K562 (cell line): ENCODE measurements around the gene CCDC7. TPM values are rescaled to one million over a fixed set of nuclear protein-coding genes. Genes with fewer than 3 reads are reported as not detected.
"Not testable (repeated sequence)": the region's sequence is repeated elsewhere in the genome, so short reads cannot be mapped to it uniquely, and the experiment has no call there.

Experiments used
- ATAC-seq: fragments of 200-7000 bp; cut with Tn5 transposase; 3 replicates; pipeline ENCODE4 v1.9.1; 2020; ENCODE audit warnings: moderate library complexity
- BruUV-seq: library from RNA; stranded (reverse); fragments of 400-500 nt; replicated peaks from 2 replicates; lab custom pipeline; 2021; lab: Mats Ljungman, UMichigan
- CTCF ChIA-PET: fragments of 300-600 bp; formaldehyde crosslinking; extraction: SDS; loops from one replicate; lab custom pipeline; 2021; ENCODE audit warnings: low intra/inter-chr PET ratio; lab: Yijun Ruan, JAX
- POLR2A ChIA-PET: fragments of 300-600, 350-650 bp; sonication (Branson Sonifier 250); formaldehyde crosslinking; extraction: SDS; loops from one replicate; lab custom pipeline; 2021; ENCODE audit warnings: antibody characterized with exemption, inconsistent platforms; lab: Yijun Ruan, JAX
- DNase-seq, 4 experiments: peaks; one replicate each; pipeline versions ENCODE4 v3.0.0 to v3.0.0-alpha.2; 2011 to 2018; ENCODE audit warnings: low spot score in 3 of 4, mixed read lengths in 3 of 4; ENCODE audit errors: extremely low read depth in 1 of 4
- FAIRE-seq: peaks from 2 replicates; lab custom pipeline; 2011; peaks lifted over from hg19 to GRCh38; lab: Jason Lieb, UNC
- H2AFZ ChIP-seq: 2 replicates; pipeline ENCODE4 v1.6.0; 2011; ENCODE audit warnings: low read depth, low read length, control low read depth, inconsistent platforms
- H3K27ac ChIP-seq: fragments of 200-600 bp; 3 replicates; pipeline ENCODE4 v1.8.0; 2011; ENCODE audit warnings: low read depth, mild to moderate bottlenecking, control low read depth, inconsistent platforms, low read length, moderate library complexity, mixed read lengths; ENCODE audit errors: extremely low read depth
- H3K27me3 ChIP-seq, 2 experiments: fragments of 300-600 bp in 1 of 2; 2 replicates in 1 of 2; 3 replicates in 1 of 2; pipeline versions ENCODE4 v1.6.0 to v1.8.0; 2011; ENCODE audit warnings: inconsistent platforms in 2 of 2, low read length in 2 of 2, mild to moderate bottlenecking in 1 of 2, mixed read lengths in 1 of 2, moderate library complexity in 1 of 2; ENCODE audit not compliant: control insufficient read depth in 2 of 2, insufficient read depth in 2 of 2
- H3K36me3 ChIP-seq: fragments of 300-600 bp; 3 replicates; pipeline ENCODE4 v1.8.0; 2011; ENCODE audit warnings: mild to moderate bottlenecking, low read length, inconsistent platforms; ENCODE audit not compliant: control insufficient read depth, insufficient read depth
- H3K4me1 ChIP-seq, 2 experiments: fragments of 200-600 bp in 1 of 2; replicated peaks in 1 of 2; 2 replicates in 1 of 2; 3 replicates in 1 of 2; pipeline versions ENCODE4 v1.5.1 to v1.8.0; 2011; ENCODE audit warnings: inconsistent platforms in 2 of 2, low read length in 2 of 2, mild to moderate bottlenecking in 1 of 2, mixed read lengths in 1 of 2, moderate library complexity in 1 of 2; ENCODE audit not compliant: control insufficient read depth in 2 of 2, insufficient read depth in 2 of 2
- H3K4me2 ChIP-seq: 2 replicates; pipeline ENCODE4 v1.6.1; 2011; ENCODE audit warnings: low read length, control low read depth, inconsistent platforms, mixed read lengths; ENCODE audit not compliant: insufficient read depth
- H3K4me3 ChIP-seq: fragments of 200-600 bp; sonication (generic), shearing (Covaris generic); 2 replicates; pipeline ENCODE4 v1.5.1; 2016; ENCODE audit warnings: control low read depth, inconsistent platforms
- H3K79me2 ChIP-seq: fragments of 200-600 bp; 3 replicates; pipeline ENCODE4 v1.8.0; 2011; ENCODE audit warnings: low read length, inconsistent platforms; ENCODE audit not compliant: control insufficient read depth, insufficient read depth
- H3K9ac ChIP-seq, 2 experiments: 2 replicates each; pipeline versions ENCODE4 v1.6.0 to v1.6.1; 2011; ENCODE audit warnings: low read depth in 2 of 2, low read length in 2 of 2, control low read depth in 1 of 2, inconsistent platforms in 1 of 2, mild to moderate bottlenecking in 1 of 2, mixed read lengths in 1 of 2; ENCODE audit not compliant: insufficient read depth in 1 of 2
- H3K9me1 ChIP-seq: one replicate; pipeline ENCODE4 v1.6.0; 2011; ENCODE audit warnings: inconsistent platforms, mild to moderate bottlenecking, low read length, moderate library complexity; ENCODE audit not compliant: control insufficient read depth, insufficient read depth
- H3K9me3 ChIP-seq: replicated peaks from 2 replicates; pipeline ENCODE4 v1.5.1; 2011; ENCODE audit warnings: low read depth, low read length, inconsistent platforms; ENCODE audit not compliant: control insufficient read depth, insufficient read depth
- H4K20me1 ChIP-seq: replicated peaks from 2 replicates; pipeline ENCODE4 v1.6.1; 2011; ENCODE audit warnings: low read length, inconsistent platforms, mixed read lengths; ENCODE audit not compliant: control insufficient read depth, insufficient read depth
- BCOR ChIP-seq: fragments of 450-650 bp; IDR thresholded peaks from 2 replicates; pipeline ENCODE4 v1.6.1; 2016
- RBM15 ChIP-seq: fragments of 200-400 bp; formaldehyde crosslinking; IDR thresholded peaks from 2 replicates; pipeline ENCODE4 v1.6.1; 2018; ENCODE audit warnings: mild to moderate bottlenecking, low read length, moderate library complexity; ENCODE audit not compliant: insufficient read depth
- SP2 ChIP-seq: IDR thresholded peaks from 2 replicates; pipeline ENCODE4 v1.6.1; 2011; ENCODE audit warnings: mild to moderate bottlenecking, low read depth, low read length, moderate library complexity; ENCODE audit not compliant: poor library complexity, severe bottlenecking; ENCODE audit errors: extremely low read depth
- STAG1 ChIP-seq: sonication (generic); formaldehyde crosslinking; IDR thresholded peaks from 2 replicates; pipeline ENCODE4 v1.5.0; 2020; ENCODE audit warnings: missing genetic modification reagents, borderline replicate concordance
- TCFL5 ChIP-seq: fragments of 250-450 bp; sonication (Bioruptor Pico); conservative IDR thresholded peaks from 2 replicates; pipeline ENCODE4 v1.6.1; 2021; ENCODE audit warnings: mild to moderate bottlenecking, moderate library complexity, matching md5 sums
- ZBTB34 ChIP-seq: fragments of 250-450 bp; sonication (Bioruptor Pico); IDR thresholded peaks from 2 replicates; pipeline ENCODE4 v1.8.0; 2021; ENCODE audit warnings: mild to moderate bottlenecking, moderate library complexity
- ZNF134 ChIP-seq: fragments of 250-450 bp; sonication (Bioruptor Pico); conservative IDR thresholded peaks from 2 replicates; pipeline ENCODE4 v1.4.0; 2020
- ZNF146 ChIP-seq: IDR thresholded peaks from one replicate; pipeline ENCODE4 v1.6.1; 2018; ENCODE audit warnings: missing compliant biosample characterization; ENCODE audit not compliant: unreplicated experiment
- ZNF395 ChIP-seq: fragments of 200-800 bp; sonication (Bioruptor generic); IDR thresholded peaks from 2 replicates; pipeline ENCODE4 v1.6.1; 2017; ENCODE audit warnings: missing genetic modification characterization, missing compliant biosample characterization
- ZNF436 ChIP-seq: fragments of 250-450, 450-650 bp; sonication (Bioruptor Pico); formaldehyde crosslinking; IDR thresholded peaks from 2 replicates; pipeline ENCODE4 v1.7.0; 2020; ENCODE audit warnings: mild to moderate bottlenecking
- WGBS: fragments of 100-300 bp; shearing (Covaris generic); methylation state at CpG from one replicate; pipeline ENCODE4 v1.1.6; 2016; ENCODE audit warnings: low coverage, mixed read lengths; ENCODE audit not compliant: insufficient coverage; ENCODE audit errors: missing lambda C conversion rate; 5-methylcytosine and 5-hydroxymethylcytosine counted together
- in situ Hi-C: fragments of 300-500 bp; cut with MboI; formaldehyde crosslinking; loops from 4 replicates; pipeline ENCODE4 v1.15.0; 2018; ENCODE audit warnings: inconsistent platforms, mixed read lengths
- intact Hi-C: fragments of 100-400 bp; cut with micrococcal nuclease; formaldehyde crosslinking; loops from 2 replicates; pipeline ENCODE4 v1.14.2; 2022
- polyA plus RNA-seq, 8 experiments: library from polyadenylated mRNA; depleted of rRNA in 4 of 8; stranded (reverse) in 5 of 8; unstranded in 3 of 8; fragments of >200 nt; fragmentation: Nextera tagmentation in 2 of 8; fragmentation: Illumina TruSeq in 1 of 8; extraction: Ambion mirVana in 2 of 8; extraction: Trizol in 1 of 8; gene quantifications; 2 replicates each; pipeline versions ENCODE4 v1.2.1 to v1.2.3, GENCODE V29; 2011 to 2014; ENCODE audit warnings: inconsistent platforms in 1 of 8, missing spikeins in 1 of 8
- total RNA-seq, 7 experiments: library from RNA; depleted of rRNA in 6 of 7; stranded (reverse); fragments of >200 nt in 6 of 7; fragmentation: Illumina TruSeq in 2 of 7; extraction: Trizol in 2 of 7; gene quantifications; 2 replicates each; pipeline versions ENCODE4 v1.2.1 to v1.2.3, GENCODE V29; 2011 to 2021; ENCODE audit warnings: low replicate concordance in 1 of 7
- TF ChIP-seq, protein P1 (sequence below): sonication (generic); formaldehyde crosslinking; IDR thresholded peaks from 2 replicates; pipeline ENCODE4 v1.8.1; 2023; ENCODE audit warnings: mild to moderate bottlenecking, missing genetic modification reagents

Gene CCDC7
- total and polyA plus RNA-seq, 9 of the 15 experiments (the other 6 are each of a cell fraction or from before 2014, with no cell fraction given) = 1.5 to 6.6 (median 2.7) TPM

- H3K79me2 ChIP-seq, DNase-seq, H3K9me3 ChIP-seq, H3K9me1 ChIP-seq, H2AFZ ChIP-seq, H4K20me1 ChIP-seq, H3K36me3 ChIP-seq, H3K4me2 ChIP-seq, CTCF ChIA-PET, H3K4me3 ChIP-seq, BruUV-seq, H3K27ac ChIP-seq, POLR2A ChIA-PET, H3K27me3 ChIP-seq, H3K9ac ChIP-seq, ATAC-seq, intact Hi-C loops, FAIRE-seq, H3K4me1 ChIP-seq: not testable (repeated sequence)
- WGBS = 37% methylated on average over 3 of the region's 3 CpGs
- in situ Hi-C loops = loop anchor here (5.0 kb wide), 1 partner anchor 43 kb away; no protein-coding TSS in a partner anchor
- peak; percentile 58 for TF ChIP-seq ZNF146 (CRISPR knock-in tag)
- 0 out of 2 replicates have a peak, but pooled peaks have one; percentile 22 for TF ChIP-seq BCOR
These were observed 46.2 kb upstream of the CCDC7 start for GRCh38 chr10:32399720-32400119.

DNA sequence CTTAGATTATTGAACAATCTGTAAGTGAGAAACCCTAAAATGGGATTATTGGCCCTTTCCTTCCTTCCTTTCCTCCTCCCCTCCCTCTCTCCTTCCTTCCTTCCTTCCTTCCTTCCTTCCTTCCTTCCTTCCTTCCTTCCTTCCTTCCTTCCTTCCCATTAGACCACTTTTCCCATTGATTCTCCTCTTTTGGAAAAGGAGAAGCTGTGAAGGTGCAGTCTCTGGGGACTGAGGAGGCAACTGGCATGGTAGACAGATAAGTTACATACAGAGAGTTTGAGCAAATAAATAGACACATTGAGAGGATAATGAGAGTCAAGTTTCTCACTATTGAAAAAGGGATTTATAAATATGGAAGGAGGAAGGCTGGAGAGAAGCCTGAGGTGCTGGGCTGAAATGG, 45.0 kb upstream of the CCDC7 start:
- no peak overlapping the region for H3K4me2 ChIP-seq
- H3K27me3 ChIP-seq = no peaks in the 10 kb centered on the region
- no peak for FAIRE-seq
- no peak for ATAC-seq
- CTCF ChIA-PET = no interaction called here
- H2AFZ ChIP-seq = peak overlapping the region; percentile 31; the same call in 1 of the 2 replicates
- H3K36me3 ChIP-seq = no peaks in the 10 kb centered on the region
- no peaks in the 10 kb centered on the region for H3K4me1 ChIP-seq
- BruUV-seq = no TSS peak
- no peaks in the 10 kb centered on the region for H3K79me2 ChIP-seq
- no peak overlapping the region for H3K9ac ChIP-seq
- no peaks in the 10 kb centered on the region for H3K9me3 ChIP-seq
- no peaks in the 10 kb centered on the region for H3K9me1 ChIP-seq
- no peak for DNase-seq
- no peak overlapping the region for H3K4me3 ChIP-seq
- POLR2A ChIA-PET = interaction anchor here (0.6 kb wide), 1 partner anchor 44 kb away, joined by 3 read pairs; no protein-coding TSS in a partner anchor
- in situ Hi-C loops (no loop called here), intact Hi-C loops (no loop called here)
- H4K20me1 ChIP-seq = no peaks in the 10 kb centered on the region
- H3K27ac ChIP-seq = no peak overlapping the region
- TF ChIP-seq ZNF395 (CRISPR knock-in tag) (no peak), SP2 (no peak), ZNF134 (no peak), ZNF436 (no peak), TCFL5 (CRISPR knock-in tag) (no peak), ZBTB34 (CRISPR knock-in tag) (no peak), RBM15 (no peak), STAG1 (CRISPR knock-in tag) (no peak)
- TF ChIP-seq, protein P1, sequence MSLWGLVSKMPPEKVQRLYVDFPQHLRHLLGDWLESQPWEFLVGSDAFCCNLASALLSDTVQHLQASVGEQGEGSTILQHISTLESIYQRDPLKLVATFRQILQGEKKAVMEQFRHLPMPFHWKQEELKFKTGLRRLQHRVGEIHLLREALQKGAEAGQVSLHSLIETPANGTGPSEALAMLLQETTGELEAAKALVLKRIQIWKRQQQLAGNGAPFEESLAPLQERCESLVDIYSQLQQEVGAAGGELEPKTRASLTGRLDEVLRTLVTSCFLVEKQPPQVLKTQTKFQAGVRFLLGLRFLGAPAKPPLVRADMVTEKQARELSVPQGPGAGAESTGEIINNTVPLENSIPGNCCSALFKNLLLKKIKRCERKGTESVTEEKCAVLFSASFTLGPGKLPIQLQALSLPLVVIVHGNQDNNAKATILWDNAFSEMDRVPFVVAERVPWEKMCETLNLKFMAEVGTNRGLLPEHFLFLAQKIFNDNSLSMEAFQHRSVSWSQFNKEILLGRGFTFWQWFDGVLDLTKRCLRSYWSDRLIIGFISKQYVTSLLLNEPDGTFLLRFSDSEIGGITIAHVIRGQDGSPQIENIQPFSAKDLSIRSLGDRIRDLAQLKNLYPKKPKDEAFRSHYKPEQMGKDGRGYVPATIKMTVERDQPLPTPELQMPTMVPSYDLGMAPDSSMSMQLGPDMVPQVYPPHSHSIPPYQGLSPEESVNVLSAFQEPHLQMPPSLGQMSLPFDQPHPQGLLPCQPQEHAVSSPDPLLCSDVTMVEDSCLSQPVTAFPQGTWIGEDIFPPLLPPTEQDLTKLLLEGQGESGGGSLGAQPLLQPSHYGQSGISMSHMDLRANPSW (CRISPR knock-in tag) = no peak
